Activated CD8-positive, alpha-beta T cell treated with anti-CD3 and anti-CD28 coated beads for 36 hours (primary cell): ENCODE measurements around the gene TXNDC17. TPM values are rescaled to one million over a fixed set of nuclear protein-coding genes. Genes with fewer than 3 reads are reported as not detected.

Experiments used
- ATAC-seq: fragments of 200-7000 bp; cut with Tn5 transposase; one replicate; pipeline ENCODE4 v1.10.0; 2021; ENCODE audit warnings: mild to moderate bottlenecking, moderate library complexity
- CTCF ChIA-PET: fragments of 350-600 bp; sonication (Branson Sonifier 250); formaldehyde crosslinking; loops from one replicate; lab custom pipeline; 2021; ENCODE audit warnings: antibody characterized with exemption; lab: Charles Lee
- POLR2A ChIA-PET: fragments of 350-600 bp; sonication (Branson Sonifier 250); formaldehyde crosslinking; loops from one replicate; lab custom pipeline; 2021; ENCODE audit warnings: antibody characterized with exemption; lab: Charles Lee
- DNase-seq: peaks from one replicate; pipeline ENCODE4 v3.0.0-alpha.2; 2020
- H3K27ac Mint-ChIP-seq: one replicate; pipeline ENCODE4 v1.8.0; 2021; ENCODE audit warnings: mild to moderate bottlenecking, mixed read lengths
- H3K27me3 Mint-ChIP-seq: one replicate; pipeline ENCODE4 v1.8.0; 2021; ENCODE audit warnings: mixed read lengths
- H3K36me3 Mint-ChIP-seq: one replicate; pipeline ENCODE4 v1.8.0; 2021; ENCODE audit warnings: low read depth, mixed read lengths
- H3K4me1 Mint-ChIP-seq: one replicate; pipeline ENCODE4 v1.8.0; 2021; ENCODE audit warnings: low read depth, mixed read lengths
- H3K4me3 Mint-ChIP-seq: one replicate; pipeline ENCODE4 v1.8.0; 2021; ENCODE audit warnings: mild to moderate bottlenecking, moderate library complexity, mixed read lengths
- H3K9me3 Mint-ChIP-seq: one replicate; pipeline ENCODE4 v1.8.0; 2021; ENCODE audit warnings: mixed read lengths
- intact Hi-C: fragments of 100-400 bp; cut with micrococcal nuclease; formaldehyde crosslinking; loops from one replicate; pipeline ENCODE4 v1.10.0; 2022
- total RNA-seq, 2 experiments: library from RNA; stranded (reverse); gene quantifications; one replicate each; pipeline ENCODE4 v1.2.3, GENCODE V29; 2021
- TF ChIP-seq, protein P1 (sequence below): fragments of 200-600 bp; IDR thresholded peaks from one replicate; pipeline ENCODE4 v1.8.0; 2022; ENCODE audit warnings: antibody characterized with exemption, mild to moderate bottlenecking

The TXNDC17 gene
- total RNA-seq, 2 experiments from 2014 or later, result 100.0 to 103 TPM

DNA sequence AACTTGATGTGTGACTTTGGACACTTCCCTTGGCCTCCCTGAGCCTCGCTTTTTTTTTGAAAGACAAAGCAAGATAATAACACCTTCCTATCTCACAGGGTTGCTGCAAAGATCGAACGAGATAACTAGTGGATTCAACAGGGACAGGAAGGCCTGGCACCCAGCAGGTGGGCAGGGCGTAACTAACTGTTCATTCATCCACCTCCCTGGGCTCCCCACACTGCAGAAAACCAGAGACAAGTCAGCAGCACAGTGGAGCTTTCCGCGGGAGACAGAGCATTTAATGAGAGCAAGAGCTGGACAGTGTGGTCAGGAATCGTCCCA, 43.6 kb downstream of the TXNDC17 start:
- ChIA-PET CTCF (interaction anchor here (0.8 to 1.2 kb wide), 2 partner anchors 18 to 159 kb away, joined by 3 to 5 read pairs; no protein-coding TSS in a partner anchor), POLR2A (no interaction called here)
- DNase-seq, result no peak
- intact Hi-C loops, result no loop called here
- ATAC-seq, result no peak
- no peaks in the 10 kb centered on the region for H3K9me3 Mint-ChIP-seq
- no peaks in the 10 kb centered on the region for H3K36me3 Mint-ChIP-seq
- no peak overlapping the region for H3K4me3 Mint-ChIP-seq
- peaks cover 24% of the 10 kb centered on the region for H3K27me3 Mint-ChIP-seq
- TF ChIP-seq, protein P1, sequence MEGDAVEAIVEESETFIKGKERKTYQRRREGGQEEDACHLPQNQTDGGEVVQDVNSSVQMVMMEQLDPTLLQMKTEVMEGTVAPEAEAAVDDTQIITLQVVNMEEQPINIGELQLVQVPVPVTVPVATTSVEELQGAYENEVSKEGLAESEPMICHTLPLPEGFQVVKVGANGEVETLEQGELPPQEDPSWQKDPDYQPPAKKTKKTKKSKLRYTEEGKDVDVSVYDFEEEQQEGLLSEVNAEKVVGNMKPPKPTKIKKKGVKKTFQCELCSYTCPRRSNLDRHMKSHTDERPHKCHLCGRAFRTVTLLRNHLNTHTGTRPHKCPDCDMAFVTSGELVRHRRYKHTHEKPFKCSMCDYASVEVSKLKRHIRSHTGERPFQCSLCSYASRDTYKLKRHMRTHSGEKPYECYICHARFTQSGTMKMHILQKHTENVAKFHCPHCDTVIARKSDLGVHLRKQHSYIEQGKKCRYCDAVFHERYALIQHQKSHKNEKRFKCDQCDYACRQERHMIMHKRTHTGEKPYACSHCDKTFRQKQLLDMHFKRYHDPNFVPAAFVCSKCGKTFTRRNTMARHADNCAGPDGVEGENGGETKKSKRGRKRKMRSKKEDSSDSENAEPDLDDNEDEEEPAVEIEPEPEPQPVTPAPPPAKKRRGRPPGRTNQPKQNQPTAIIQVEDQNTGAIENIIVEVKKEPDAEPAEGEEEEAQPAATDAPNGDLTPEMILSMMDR, result no peak
- H3K4me1 Mint-ChIP-seq, result no peaks in the 10 kb centered on the region
- no peak overlapping the region for H3K27ac Mint-ChIP-seq

DNA sequence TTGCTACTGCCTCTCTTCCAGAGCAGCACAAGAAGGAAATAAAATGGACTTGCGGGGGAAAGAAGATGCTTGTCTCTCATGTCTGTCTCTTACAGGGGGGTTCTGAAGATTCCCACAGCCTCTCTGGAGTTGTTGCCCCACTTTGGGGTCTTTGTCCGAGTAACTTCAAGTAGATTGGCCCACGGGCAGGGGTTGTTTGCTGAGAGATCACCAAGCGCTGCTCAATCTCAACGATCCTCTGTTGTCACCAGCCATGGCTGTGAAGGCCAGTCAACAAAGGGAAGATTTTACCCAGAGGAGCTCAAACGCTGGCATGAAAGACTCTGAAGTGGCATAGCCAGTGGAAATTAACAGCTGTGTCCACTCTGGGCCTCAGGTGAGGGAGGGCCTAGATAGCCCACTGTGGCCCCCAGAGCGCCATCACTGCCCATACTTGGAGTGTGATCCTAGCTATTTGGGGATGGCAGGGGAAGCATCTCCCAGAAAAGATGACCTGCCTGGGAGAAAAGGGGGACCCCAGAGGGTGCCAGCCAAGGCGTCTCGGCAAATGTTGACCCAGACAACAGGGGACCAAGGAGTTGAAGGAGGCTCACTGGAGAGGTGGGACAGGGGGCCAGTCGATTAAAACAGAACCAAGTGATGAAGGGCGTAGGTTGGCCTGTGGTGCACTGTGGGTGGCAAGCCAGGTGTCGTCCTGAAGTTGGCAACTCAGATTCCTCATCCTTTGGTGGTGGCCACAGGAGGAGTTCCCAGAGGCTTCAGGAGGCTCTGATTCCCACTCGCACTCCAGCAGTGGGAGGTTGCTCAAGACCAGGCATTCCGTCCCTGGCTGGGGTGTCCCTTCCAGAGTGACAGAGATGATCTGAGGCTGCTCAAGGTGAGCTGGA, 44.3 kb downstream of the TXNDC17 start:
- H3K36me3 Mint-ChIP-seq, result no peaks in the 10 kb centered on the region
- H3K4me1 Mint-ChIP-seq, result no peaks in the 10 kb centered on the region
- ChIA-PET CTCF (interaction anchor here (0.8 to 1.2 kb wide), 2 partner anchors 19 to 158 kb away, joined by 3 to 5 read pairs; no protein-coding TSS in a partner anchor), POLR2A (no interaction called here)
- TF ChIP-seq, protein P1, result no peak
- intact Hi-C loops, result no loop called here
- ATAC-seq (no peak), DNase-seq (no peak)
- H3K27me3 Mint-ChIP-seq, result peaks cover 25% of the 10 kb centered on the region
- no peaks in the 10 kb centered on the region for H3K9me3 Mint-ChIP-seq
- H3K27ac Mint-ChIP-seq, result no peak overlapping the region
- no peak overlapping the region for H3K4me3 Mint-ChIP-seq

DNA sequence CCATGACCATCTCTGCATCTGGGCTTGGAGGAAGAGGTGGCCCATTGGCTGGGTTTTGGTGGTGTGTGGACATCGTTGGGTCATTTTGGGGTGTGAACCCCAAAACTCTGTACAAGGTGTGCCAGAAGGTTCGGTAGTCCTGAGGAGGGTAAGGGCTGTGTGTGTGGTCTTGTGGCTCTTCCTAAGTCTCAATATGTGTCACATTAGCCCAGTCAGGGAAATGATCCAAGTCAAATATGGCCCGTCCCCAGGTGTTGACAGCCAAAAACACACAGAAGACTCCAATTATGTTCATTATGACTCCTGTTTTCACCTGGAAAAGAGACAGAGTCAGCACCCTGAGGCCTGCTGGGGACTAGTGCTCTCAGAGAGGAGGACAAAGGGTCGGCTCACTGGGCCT, 45.2 kb downstream of the TXNDC17 start:
- no peaks in the 10 kb centered on the region for H3K36me3 Mint-ChIP-seq
- H3K27ac Mint-ChIP-seq, result no peak overlapping the region
- intact Hi-C loops, result no loop called here
- no peak overlapping the region for H3K4me3 Mint-ChIP-seq
- DNase-seq (no peak), ATAC-seq (no peak)
- H3K4me1 Mint-ChIP-seq, result no peaks in the 10 kb centered on the region
- ChIA-PET CTCF (no interaction called here), POLR2A (no interaction called here)
- no peaks in the 10 kb centered on the region for H3K9me3 Mint-ChIP-seq
- H3K27me3 Mint-ChIP-seq, result peaks cover 25% of the 10 kb centered on the region
- TF ChIP-seq, protein P1, result no peak

DNA sequence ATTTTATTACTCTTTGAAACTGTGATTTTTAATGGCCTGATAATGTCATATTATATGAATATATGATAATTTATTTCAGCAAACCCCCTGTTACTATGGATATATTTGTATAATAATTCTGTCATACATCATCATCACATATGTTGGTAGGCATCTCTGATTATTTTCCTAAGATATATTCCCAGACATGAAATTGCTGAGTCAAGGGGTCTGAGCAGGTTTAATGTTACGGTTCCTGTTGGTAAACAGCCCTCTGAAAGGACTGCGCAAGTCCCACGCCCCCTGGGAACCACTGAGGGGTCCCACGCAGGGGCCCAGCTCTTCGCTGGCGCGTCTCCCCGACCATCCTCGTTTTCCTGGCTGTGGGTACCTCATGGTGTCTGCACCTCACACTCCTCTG, 48.1 kb downstream of the TXNDC17 start:
- H3K27ac Mint-ChIP-seq, result no peak overlapping the region
- ChIA-PET POLR2A (no interaction called here), CTCF (no interaction called here)
- TF ChIP-seq, protein P1, result no peak
- H3K4me3 Mint-ChIP-seq, result no peak overlapping the region
- DNase-seq (no peak), ATAC-seq (no peak)
- no peaks in the 10 kb centered on the region for H3K4me1 Mint-ChIP-seq
- H3K27me3 Mint-ChIP-seq, result peaks cover 16% of the 10 kb centered on the region
- H3K36me3 Mint-ChIP-seq, result no peaks in the 10 kb centered on the region
- intact Hi-C loops, result no loop called here
- no peaks in the 10 kb centered on the region for H3K9me3 Mint-ChIP-seq

DNA sequence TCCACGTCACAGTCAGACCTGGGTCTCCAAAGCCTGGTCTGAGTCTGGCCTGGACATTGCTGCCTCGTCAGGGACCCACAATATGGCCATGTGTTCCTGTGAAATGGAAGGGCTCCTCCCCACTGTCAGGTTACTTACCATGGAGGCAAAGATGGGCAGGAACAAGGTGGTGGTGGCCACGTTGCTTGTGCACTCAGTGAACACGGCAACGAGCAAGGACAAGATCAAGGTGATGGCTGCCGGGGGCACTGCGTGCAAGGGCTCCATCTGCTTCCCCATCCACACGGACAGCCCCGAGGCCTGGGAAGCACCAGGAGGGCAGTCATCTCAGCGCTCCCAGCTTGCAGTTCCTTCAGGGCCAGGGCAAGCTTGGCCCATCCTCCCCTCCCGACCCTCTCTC, 49.8 kb downstream of the TXNDC17 start:
- ATAC-seq (no peak), DNase-seq (no peak)
- Mint-ChIP-seq H3K27ac (no peak overlapping the region), H3K4me3 (no peak overlapping the region), H3K4me1 (no peaks in the 10 kb centered on the region), H3K9me3 (no peaks in the 10 kb centered on the region), H3K27me3 (peaks cover 11% of the 10 kb centered on the region), H3K36me3 (no peaks in the 10 kb centered on the region)
- intact Hi-C loops, result no loop called here
- ChIA-PET POLR2A (no interaction called here), CTCF (interaction anchor here (1.1 kb wide), 1 partner anchor 29 kb away, joined by 3 read pairs; no protein-coding TSS in a partner anchor)
- TF ChIP-seq, protein P1, result no peak
